ENCODE data around the gene TRPM3.

- no peak for TF ChIP-seq CTCF (conservative IDR thresholded peaks at IDR 0.05)
- TF ChIP-seq ZFX (IDR thresholded peaks at IDR 0.05): no peak
These were observed 526.2 kb downstream of the TRPM3 start for GRCh38 chr9:70595211-70595610.

Data from C4-2B (cell line).